Measurements from ENCODE around the gene NT5C3B.

DNA sequence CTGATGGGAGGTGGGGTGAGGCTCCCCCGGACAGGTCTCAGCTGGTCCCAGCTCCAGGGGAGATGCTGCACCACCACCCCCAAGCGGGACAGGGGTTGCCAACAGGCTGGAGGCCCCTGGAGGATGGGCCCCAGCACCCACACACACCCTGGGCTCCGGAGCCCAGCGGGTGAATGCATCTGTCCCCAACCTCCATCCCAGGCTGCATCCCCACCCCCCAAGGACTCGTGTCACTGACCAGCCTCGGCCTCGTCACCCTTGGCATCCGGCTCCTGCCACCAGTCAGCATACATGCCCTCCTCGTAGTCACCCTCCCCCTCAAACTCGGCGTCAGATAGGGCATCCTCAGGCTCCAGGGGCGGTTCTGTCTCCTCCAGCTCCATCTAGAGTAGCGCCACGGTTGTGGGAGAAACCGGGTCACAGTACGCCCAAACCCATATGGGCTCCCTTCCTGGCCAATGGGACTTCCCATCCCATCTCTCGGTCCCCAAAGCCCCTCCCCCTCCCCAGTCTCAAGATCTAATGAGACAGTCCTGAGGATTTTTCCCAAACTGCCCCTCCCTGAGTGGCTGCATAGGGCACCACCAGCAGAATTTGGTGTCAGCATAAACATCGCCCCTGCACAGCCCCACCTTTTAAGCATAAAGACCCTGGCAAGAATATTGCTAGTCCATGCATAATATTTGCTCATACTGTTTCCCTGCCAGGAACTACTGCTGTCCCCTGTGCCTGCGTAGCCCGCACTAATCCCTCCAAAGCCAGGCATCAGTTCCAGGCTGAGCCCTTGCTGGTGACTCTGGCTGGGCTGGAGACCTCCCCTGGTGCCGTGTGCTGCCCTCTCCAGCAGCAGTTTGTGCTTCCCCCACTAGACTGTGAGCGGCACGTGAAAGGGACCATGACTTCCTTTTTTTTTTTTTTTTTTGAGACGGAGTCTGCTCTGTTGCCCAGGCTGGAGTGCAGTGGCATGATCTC lies 32.7 kb downstream of the NT5C3B start:
- TF ChIP-seq, protein P1, sequence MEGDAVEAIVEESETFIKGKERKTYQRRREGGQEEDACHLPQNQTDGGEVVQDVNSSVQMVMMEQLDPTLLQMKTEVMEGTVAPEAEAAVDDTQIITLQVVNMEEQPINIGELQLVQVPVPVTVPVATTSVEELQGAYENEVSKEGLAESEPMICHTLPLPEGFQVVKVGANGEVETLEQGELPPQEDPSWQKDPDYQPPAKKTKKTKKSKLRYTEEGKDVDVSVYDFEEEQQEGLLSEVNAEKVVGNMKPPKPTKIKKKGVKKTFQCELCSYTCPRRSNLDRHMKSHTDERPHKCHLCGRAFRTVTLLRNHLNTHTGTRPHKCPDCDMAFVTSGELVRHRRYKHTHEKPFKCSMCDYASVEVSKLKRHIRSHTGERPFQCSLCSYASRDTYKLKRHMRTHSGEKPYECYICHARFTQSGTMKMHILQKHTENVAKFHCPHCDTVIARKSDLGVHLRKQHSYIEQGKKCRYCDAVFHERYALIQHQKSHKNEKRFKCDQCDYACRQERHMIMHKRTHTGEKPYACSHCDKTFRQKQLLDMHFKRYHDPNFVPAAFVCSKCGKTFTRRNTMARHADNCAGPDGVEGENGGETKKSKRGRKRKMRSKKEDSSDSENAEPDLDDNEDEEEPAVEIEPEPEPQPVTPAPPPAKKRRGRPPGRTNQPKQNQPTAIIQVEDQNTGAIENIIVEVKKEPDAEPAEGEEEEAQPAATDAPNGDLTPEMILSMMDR (IDR thresholded peaks at IDR 0.05), result no peak
- TF ChIP-seq POLR2A (IDR thresholded peaks at IDR 0.05) (no peak), POLR2AphosphoS5 (IDR thresholded peaks at IDR 0.05) (no peak), EP300 (IDR thresholded peaks at IDR 0.05) (no peak)

Measured in stomach (tissue), 4 donors.